Breast epithelium (tissue), 4 donors: ENCODE data around the gene CPOX. TPM values are rescaled to one million over a fixed set of nuclear protein-coding genes. Genes with fewer than 3 reads are reported as not detected.

Experiments
- DNase-seq, 2 donors: peaks; one replicate each; pipeline ENCODE4 v3.0.0-alpha.2; 2019; ENCODE audit warnings: low spot score in 2 of 2
- H3K27ac ChIP-seq, 2 donors: fragments of 200-600 bp; sonication (generic) in 1 of 2; one replicate each; pipeline ENCODE4 v1.5.1; 2016 to 2019; ENCODE audit warnings: mild to moderate bottlenecking in 1 of 2
- H3K27me3 ChIP-seq, 2 donors: fragments of 200-600 bp; sonication (generic) in 1 of 2; one replicate each; pipeline versions ENCODE4 v1.5.1 to v1.6.0; 2017 to 2019; ENCODE audit warnings: control low read depth in 1 of 2, mild to moderate bottlenecking in 1 of 2
- H3K36me3 ChIP-seq: fragments of 200-600 bp; one replicate; pipeline ENCODE4 v1.5.1; 2019
- H3K4me1 ChIP-seq, 2 donors: fragments of 200-600 bp; sonication (generic); one replicate each; pipeline ENCODE4 v1.5.1; 2016 to 2019; ENCODE audit warnings: control low read depth in 1 of 2
- H3K4me3 ChIP-seq, 3 donors: fragments of 200-600 bp; sonication (generic); 1 replicate in 2 of 3; 2 replicates in 1 of 3; pipeline ENCODE4 v1.5.1; 2016 to 2019; ENCODE audit warnings: mild to moderate bottlenecking in 3 of 3, moderate library complexity in 2 of 3
- H3K9me3 ChIP-seq, 2 donors: fragments of 200-600 bp; sonication (generic) in 1 of 2; one replicate each; pipeline ENCODE4 v1.5.1; 2016 to 2019; ENCODE audit warnings: control low read depth in 1 of 2
- POLR2A ChIP-seq: fragments of 450-650 bp; IDR thresholded peaks from one replicate; pipeline ENCODE4 v1.6.1; 2016; ENCODE audit warnings: antibody characterized with exemption, mild to moderate bottlenecking, moderate library complexity
- POLR2AphosphoS5 ChIP-seq, 3 donors: sonication (generic); formaldehyde crosslinking; IDR thresholded peaks; one replicate each; pipeline ENCODE4 v1.6.1; 2017; ENCODE audit warnings: antibody characterized with exemption in 3 of 3
- intact Hi-C: fragments of 100-400 bp; cut with DNase I; formaldehyde crosslinking; loops from one replicate; pipeline ENCODE4 v1.15.1; 2023; ENCODE audit warnings: low total_unique reads
- total RNA-seq, 3 donors: library from RNA; depleted of rRNA; stranded (reverse); fragments of >200 nt; gene quantifications; one replicate each; pipeline ENCODE4 v1.1.0, GENCODE V29; 2016
- TF ChIP-seq, protein P1 (sequence below), 3 donors: fragments of 450-650 bp; IDR thresholded peaks; one replicate each; pipeline ENCODE4 v1.5.1; 2016 to 2017; ENCODE audit warnings: antibody characterized with exemption in 3 of 3, mild to moderate bottlenecking in 3 of 3, moderate library complexity in 3 of 3

Gene CPOX
- total RNA-seq, 3 donors from 2014 or later = 14.4 to 22.1 (median 15.1) TPM

DNA sequence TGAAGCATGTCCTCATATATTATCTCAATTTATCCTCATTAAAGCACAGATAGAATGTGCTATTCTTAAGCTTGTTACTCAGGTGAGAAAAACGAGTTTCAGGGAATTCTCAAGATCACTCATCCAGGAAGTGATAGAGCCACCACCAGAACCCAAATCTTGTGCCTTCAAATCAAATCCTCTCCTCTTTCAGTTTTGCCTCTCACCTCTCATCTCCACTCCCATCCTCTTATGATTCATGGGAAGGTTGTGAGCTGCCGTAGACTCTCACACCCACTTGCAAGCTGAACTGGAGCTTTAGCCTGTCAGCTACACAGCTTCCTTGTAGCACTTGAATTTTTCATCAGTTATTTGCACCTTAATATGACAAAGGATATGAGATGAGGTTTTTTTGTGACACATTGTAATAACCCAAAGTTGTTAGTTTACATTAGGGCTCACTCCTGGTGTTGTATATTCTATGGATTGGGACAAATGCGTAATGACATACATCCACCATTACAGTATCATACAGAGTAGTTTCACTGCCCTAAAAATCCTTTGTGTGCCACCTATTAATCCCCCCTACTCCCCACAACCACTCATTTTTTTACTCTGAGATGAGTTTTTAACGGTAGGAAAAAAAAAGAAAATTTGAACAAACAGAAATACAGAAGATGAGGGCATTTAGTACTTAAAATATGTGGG lies 35.9 kb downstream of the CPOX start:
- TF ChIP-seq, protein P1, sequence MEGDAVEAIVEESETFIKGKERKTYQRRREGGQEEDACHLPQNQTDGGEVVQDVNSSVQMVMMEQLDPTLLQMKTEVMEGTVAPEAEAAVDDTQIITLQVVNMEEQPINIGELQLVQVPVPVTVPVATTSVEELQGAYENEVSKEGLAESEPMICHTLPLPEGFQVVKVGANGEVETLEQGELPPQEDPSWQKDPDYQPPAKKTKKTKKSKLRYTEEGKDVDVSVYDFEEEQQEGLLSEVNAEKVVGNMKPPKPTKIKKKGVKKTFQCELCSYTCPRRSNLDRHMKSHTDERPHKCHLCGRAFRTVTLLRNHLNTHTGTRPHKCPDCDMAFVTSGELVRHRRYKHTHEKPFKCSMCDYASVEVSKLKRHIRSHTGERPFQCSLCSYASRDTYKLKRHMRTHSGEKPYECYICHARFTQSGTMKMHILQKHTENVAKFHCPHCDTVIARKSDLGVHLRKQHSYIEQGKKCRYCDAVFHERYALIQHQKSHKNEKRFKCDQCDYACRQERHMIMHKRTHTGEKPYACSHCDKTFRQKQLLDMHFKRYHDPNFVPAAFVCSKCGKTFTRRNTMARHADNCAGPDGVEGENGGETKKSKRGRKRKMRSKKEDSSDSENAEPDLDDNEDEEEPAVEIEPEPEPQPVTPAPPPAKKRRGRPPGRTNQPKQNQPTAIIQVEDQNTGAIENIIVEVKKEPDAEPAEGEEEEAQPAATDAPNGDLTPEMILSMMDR (IDR thresholded peaks at IDR 0.05) = no peak
- no peak for TF ChIP-seq POLR2A
- TF ChIP-seq POLR2AphosphoS5 (IDR thresholded peaks at IDR 0.05) = no peak
- no peaks in the 10 kb centered on the region for H3K4me1 ChIP-seq

DNA sequence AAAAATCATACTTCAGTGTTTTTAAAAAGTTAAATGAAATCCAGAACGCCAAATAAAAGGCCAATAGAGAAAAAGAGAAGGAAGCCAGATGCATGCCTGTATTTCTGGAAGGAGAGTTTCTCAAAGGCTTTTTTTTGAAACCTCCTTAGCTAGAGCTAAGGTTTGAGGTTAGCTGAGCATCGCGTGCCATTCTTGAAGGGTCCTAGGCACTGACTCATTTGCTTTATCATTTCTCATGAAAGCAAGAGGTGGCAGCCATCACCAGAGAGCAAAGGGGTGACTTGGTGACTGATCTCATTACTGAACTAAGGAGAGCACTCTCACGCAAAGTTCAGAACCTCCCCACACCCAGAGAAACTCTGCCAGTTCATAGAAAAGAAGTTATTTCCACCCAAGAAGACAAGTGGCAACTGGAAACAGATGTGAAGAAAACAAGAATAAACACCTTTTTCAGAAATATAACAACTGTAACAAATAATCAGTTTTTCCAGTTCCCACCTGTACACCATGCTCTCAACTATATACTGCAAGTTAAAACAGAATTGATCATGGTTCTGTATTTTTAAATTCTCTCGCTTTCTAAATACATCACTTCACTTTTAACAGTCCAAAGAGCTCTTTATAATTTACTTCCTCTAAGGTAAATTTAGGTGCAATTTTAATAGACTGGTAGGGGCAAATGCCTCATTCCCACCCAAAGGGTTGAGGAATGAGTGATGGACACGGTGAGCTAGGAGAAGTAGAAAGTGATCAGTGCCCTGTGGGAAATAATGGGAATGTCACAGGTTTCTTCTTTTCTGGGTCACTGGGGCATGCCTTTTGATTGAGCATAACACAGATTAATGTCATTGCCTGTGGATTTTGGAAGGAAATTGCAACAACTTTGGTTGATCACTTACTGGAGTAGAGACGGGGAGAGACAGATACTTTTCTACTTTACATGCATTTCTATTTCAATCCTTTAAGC lies 37.0 kb downstream of the CPOX start:
- no peak overlapping the region for H3K4me3 ChIP-seq
- no peaks in the 10 kb centered on the region for H3K4me1 ChIP-seq
- H3K27ac ChIP-seq = no peak overlapping the region
- H3K9me3 ChIP-seq = no peaks in the 10 kb centered on the region
- peaks cover 0 to 4% of the 10 kb centered on the region in 2 donors for H3K27me3 ChIP-seq
- TF ChIP-seq POLR2AphosphoS5 (IDR thresholded peaks at IDR 0.05) (no peak), POLR2A (no peak)
- DNase-seq = no peak
- no peaks in the 10 kb centered on the region for H3K36me3 ChIP-seq
- intact Hi-C loops = no loop called here

More for the DNA sequence above, 35.9 kb downstream of the CPOX start:
- DNase-seq = no peak
- Histone ChIP-seq H3K9me3 (no peaks in the 10 kb centered on the region), H3K4me3 (no peak overlapping the region), H3K36me3 (no peaks in the 10 kb centered on the region), H3K27ac (no peak overlapping the region), H3K27me3 (peaks cover 0 to 4% of the 10 kb centered on the region in 2 donors)
- intact Hi-C loops = no loop called here

DNA sequence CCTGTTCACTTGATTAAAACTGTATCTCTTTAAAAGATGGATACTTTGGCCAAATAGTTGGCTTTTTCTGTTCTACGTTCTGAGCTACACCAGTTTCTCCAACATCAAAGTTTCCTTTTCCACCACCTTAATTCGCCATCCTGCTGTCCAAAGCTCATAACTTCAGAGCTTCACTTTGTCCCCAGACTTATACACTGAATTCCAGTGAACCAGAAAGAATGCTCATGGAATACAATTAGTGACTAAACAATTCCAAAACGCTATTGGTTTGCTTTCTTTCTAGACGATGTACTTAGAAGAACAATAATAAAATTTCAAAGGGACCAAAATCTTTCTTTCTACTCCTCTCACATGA lies 38.4 kb downstream of the CPOX start:
- Histone ChIP-seq H3K4me3 (no peak overlapping the region), H3K27ac (no peak overlapping the region), H3K9me3 (no peaks in the 10 kb centered on the region), H3K4me1 (no peaks in the 10 kb centered on the region), H3K27me3 (peaks cover 0 to 4% of the 10 kb centered on the region in 2 donors), H3K36me3 (no peaks in the 10 kb centered on the region)
- no peak for DNase-seq
- TF ChIP-seq, protein P1 (IDR thresholded peaks at IDR 0.05) = no peak
- TF ChIP-seq POLR2AphosphoS5 (IDR thresholded peaks at IDR 0.05) (no peak), POLR2A (no peak)
- intact Hi-C loops = no loop called here

DNA sequence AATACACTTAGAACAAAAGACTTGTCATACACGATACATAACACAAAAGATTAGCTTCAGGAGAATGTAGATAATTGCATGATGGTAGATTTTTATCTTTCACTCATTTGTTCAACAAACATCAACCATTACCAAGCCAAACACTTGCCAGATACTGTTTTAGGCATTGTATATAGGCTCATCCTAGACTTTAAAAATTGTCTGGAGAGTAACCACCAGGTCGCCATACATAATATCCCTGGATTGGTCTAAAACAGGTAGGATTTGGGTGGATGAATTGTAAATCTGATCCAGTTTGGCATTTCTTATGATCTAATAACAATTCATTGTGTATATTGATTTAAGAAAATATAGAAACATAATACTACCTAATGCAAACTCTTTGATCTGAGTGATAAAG lies 38.8 kb downstream of the CPOX start:
- no peaks in the 10 kb centered on the region for H3K4me1 ChIP-seq
- no peaks in the 10 kb centered on the region for H3K9me3 ChIP-seq
- H3K27me3 ChIP-seq = peaks cover 0 to 4% of the 10 kb centered on the region in 2 donors
- no peak overlapping the region for H3K27ac ChIP-seq
- intact Hi-C loops = no loop called here
- TF ChIP-seq POLR2AphosphoS5 (IDR thresholded peaks at IDR 0.05) (no peak), POLR2A (no peak)
- TF ChIP-seq, protein P1 (IDR thresholded peaks at IDR 0.05) = no peak
- no peak for DNase-seq
- H3K4me3 ChIP-seq = no peak overlapping the region
- no peaks in the 10 kb centered on the region for H3K36me3 ChIP-seq

DNA sequence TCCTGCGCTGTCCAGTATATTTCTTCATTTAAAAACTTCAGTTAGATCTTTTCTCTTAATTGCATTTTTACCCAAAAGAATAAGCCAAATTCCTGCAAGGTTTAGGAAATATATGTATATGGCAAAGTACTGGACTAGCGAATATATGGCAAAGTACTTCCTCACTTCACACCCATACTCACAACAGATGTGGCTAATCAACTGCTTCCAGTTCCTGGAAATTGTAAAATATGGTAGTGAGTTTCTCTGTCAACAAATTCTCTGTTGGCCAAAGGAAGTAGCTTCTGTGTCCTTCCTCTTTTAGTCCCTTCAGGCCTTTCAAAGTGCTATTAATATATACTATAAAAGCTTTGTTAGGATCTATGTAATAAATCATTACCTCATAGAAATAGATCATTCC lies 39.7 kb downstream of the CPOX start:
- peaks cover 0 to 4% of the 10 kb centered on the region in 2 donors for H3K27me3 ChIP-seq
- no peaks in the 10 kb centered on the region for H3K4me1 ChIP-seq
- TF ChIP-seq, protein P1 (IDR thresholded peaks at IDR 0.05) = no peak
- TF ChIP-seq POLR2A (no peak), POLR2AphosphoS5 (IDR thresholded peaks at IDR 0.05) (no peak)
- no peaks in the 10 kb centered on the region for H3K36me3 ChIP-seq
- intact Hi-C loops = no loop called here
- no peak for DNase-seq
- no peak overlapping the region for H3K27ac ChIP-seq
- no peak overlapping the region for H3K4me3 ChIP-seq
- H3K9me3 ChIP-seq = no peaks in the 10 kb centered on the region
